Colonic mucosa (tissue), 4 donors: Measurements from ENCODE around the gene RGL1. TPM values are rescaled to one million over a fixed set of nuclear protein-coding genes. Genes with fewer than 3 reads are reported as not detected.

Source experiments
- DNase-seq: peaks from one replicate; pipeline ENCODE4 v3.0.0-alpha.2; 2020
- H3K27ac ChIP-seq: fragments of 200-600 bp; one replicate; pipeline ENCODE4 v1.8.0; 2021
- H3K27me3 ChIP-seq: fragments of 200-600 bp; one replicate; pipeline ENCODE4 v1.8.0; 2021
- H3K36me3 ChIP-seq: fragments of 200-600 bp; one replicate; pipeline ENCODE4 v1.8.0; 2021
- H3K4me1 ChIP-seq: fragments of 200-600 bp; one replicate; pipeline ENCODE4 v1.8.0; 2021; ENCODE audit warnings: mild to moderate bottlenecking
- H3K4me3 ChIP-seq: fragments of 200-600 bp; one replicate; pipeline ENCODE4 v1.8.0; 2021
- H3K9ac ChIP-seq, 2 donors: one replicate each; pipeline ENCODE4 v1.7.0; 2013; ENCODE audit warnings: control low read depth in 2 of 2, low read depth in 2 of 2, low read length in 2 of 2
- H3K9me3 ChIP-seq: fragments of 200-600 bp; one replicate; pipeline ENCODE4 v1.8.0; 2021
- CTCF ChIP-seq: fragments of 200-600 bp; IDR thresholded peaks from one replicate; pipeline ENCODE4 v1.8.0; 2022; ENCODE audit warnings: antibody characterized with exemption, mild to moderate bottlenecking
- intact Hi-C: fragments of 100-400 bp; cut with DNase I; formaldehyde crosslinking; loops from one replicate; pipeline ENCODE4 v1.14.1; 2022
- total RNA-seq, 2 donors: library from RNA; stranded (reverse); fragmentation: NEBNext Ultra II Directional in 1 of 2; extraction: Animal tissue kit (Norgen Biotek cat#: 25700) in 1 of 2; gene quantifications; one replicate each; pipeline ENCODE4 v1.2.1, GENCODE V29; 2021
- donor health status: healthy.
- donor health status: DM: no; HTN: no; CAD: no.
- donor health status: DM: no; HTN: no; CAD: no.

Gene RGL1
- total RNA-seq, 2 donors from 2014 or later: 4.0 to 9.5 TPM

DNA sequence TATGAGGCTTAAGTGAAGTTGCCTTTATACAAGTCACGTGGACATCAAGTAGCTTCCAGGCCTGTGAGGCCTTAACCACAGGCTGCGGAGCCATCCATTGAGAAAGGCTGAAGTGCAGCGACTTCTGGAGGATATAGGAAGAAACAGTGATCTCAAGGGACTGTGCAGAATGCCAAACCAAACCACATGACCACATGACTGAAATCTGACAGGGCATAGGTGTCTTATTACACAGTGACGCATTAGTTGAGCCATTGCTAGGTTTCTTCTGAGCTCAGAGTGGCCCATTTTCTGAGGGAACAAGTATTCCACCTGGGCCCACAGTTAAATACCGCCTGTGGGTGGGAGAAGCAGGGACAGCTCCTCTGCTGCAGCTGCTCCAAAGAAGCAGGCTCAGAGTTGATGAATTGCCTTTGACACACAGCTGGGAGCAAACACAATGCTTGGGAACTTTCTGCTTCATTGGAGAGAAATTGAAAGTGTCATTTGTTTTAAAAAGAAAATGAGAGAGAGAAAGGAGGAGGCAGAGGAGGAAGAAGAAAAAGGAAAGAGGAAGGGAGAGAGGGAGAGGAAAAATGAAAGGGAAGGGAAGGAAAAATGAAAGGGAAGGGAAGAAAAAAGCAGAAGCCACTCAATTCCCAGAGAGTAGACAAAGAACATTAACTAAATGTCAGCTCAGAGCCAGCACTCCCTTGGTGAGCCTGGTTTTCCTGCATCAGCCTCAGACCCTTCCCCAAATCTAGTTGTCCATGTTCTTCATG, 138.2 kb downstream of the RGL1 start:
- H3K27ac ChIP-seq: no peak overlapping the region
- no peak for DNase-seq
- no peaks in the 10 kb centered on the region for H3K36me3 ChIP-seq
- no peak overlapping the region for H3K4me3 ChIP-seq
- H3K4me1 ChIP-seq: no peaks in the 10 kb centered on the region
- intact Hi-C loops: no loop called here
- no peaks in the 10 kb centered on the region for H3K27me3 ChIP-seq
- H3K9me3 ChIP-seq: no peaks in the 10 kb centered on the region
- no peak for TF ChIP-seq CTCF
- no peak overlapping the region for H3K9ac ChIP-seq

- Histone ChIP-seq H3K4me1 (no peaks in the 10 kb centered on the region), H3K9ac (no peak overlapping the region), H3K27me3 (no peaks in the 10 kb centered on the region), H3K36me3 (no peaks in the 10 kb centered on the region), H3K9me3 (no peaks in the 10 kb centered on the region), H3K4me3 (no peak overlapping the region), H3K27ac (no peak overlapping the region)
- DNase-seq: no peak
- intact Hi-C loops: no loop called here
- TF ChIP-seq CTCF: no peak
Measured at GRCh38 chr1:183945428-183946319, 140.8 kb downstream of the RGL1 start.

GRCh38 chr1:183946320-183946613, 141.3 kb downstream of the RGL1 start:
- no peaks in the 10 kb centered on the region for H3K27me3 ChIP-seq
- no peak overlapping the region for H3K9ac ChIP-seq
- no peak for TF ChIP-seq CTCF
- no peaks in the 10 kb centered on the region for H3K36me3 ChIP-seq
- no peak overlapping the region for H3K4me3 ChIP-seq
- no peak for DNase-seq
- H3K9me3 ChIP-seq: no peaks in the 10 kb centered on the region
- intact Hi-C loops: no loop called here
- H3K27ac ChIP-seq: no peak overlapping the region
- no peaks in the 10 kb centered on the region for H3K4me1 ChIP-seq

DNA sequence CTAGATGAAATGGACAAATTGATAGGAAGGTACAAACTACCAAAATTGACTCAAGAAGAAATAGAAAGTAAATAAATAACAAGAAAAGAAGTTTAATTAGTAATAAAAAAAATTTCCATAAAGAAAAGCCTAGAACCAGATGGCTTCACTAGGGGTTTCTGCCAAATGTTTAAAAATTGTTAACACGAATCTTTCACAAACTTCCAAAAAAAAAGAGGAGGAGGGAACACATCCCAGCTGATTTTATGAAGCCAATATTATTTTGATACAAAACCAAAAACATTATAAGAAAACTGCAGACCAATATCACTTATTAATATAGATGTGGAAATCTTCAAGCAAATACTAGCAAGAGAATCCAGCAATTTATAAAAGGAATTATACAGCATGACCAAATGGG, 143.1 kb downstream of the RGL1 start:
- no peaks in the 10 kb centered on the region for H3K4me1 ChIP-seq
- H3K9ac ChIP-seq: no peak overlapping the region
- TF ChIP-seq CTCF: no peak
- H3K27ac ChIP-seq: no peak overlapping the region
- H3K9me3 ChIP-seq: no peaks in the 10 kb centered on the region
- H3K4me3 ChIP-seq: no peak overlapping the region
- intact Hi-C loops: no loop called here
- H3K36me3 ChIP-seq: no peaks in the 10 kb centered on the region
- no peak for DNase-seq
- H3K27me3 ChIP-seq: no peaks in the 10 kb centered on the region

DNA sequence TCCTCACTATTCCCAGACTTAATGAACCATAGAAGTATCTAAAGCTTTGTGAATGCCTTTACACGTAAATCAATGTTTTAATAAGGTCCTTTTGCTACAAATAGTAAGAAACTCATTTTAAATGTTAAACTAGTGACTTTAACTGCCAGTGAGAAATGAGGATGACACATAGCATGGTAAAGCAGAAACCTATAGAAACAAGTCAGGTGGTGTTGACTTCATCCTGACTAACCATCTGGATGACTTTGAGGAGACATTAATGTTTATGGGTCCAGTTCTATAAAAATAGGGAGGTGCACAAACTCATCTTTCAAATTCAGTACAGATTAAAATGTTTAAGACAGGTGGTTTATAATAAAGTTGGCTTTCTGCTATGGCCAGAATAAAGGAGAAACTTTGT, 147.2 kb downstream of the RGL1 start:
- Histone ChIP-seq H3K36me3 (no peaks in the 10 kb centered on the region), H3K4me3 (no peak overlapping the region), H3K9ac (no peak overlapping the region), H3K27me3 (no peaks in the 10 kb centered on the region), H3K9me3 (no peaks in the 10 kb centered on the region), H3K4me1 (no peaks in the 10 kb centered on the region), H3K27ac (no peak overlapping the region)
- DNase-seq: no peak
- no peak for TF ChIP-seq CTCF
- intact Hi-C loops: no loop called here
